Epidermal melanocyte (primary cell): ENCODE results near the gene TMEM109.
"Not testable (repeated sequence)": the region's sequence is repeated elsewhere in the genome, so short reads cannot be mapped to it uniquely, and the experiment has no call there.

ENCODE experiments used
- DNase-seq: peaks from one replicate; pipeline ENCODE4 v3.0.0; 2011; ENCODE audit warnings: low spot score; ENCODE audit not compliant: insufficient read length

TMEM109 gene

DNA sequence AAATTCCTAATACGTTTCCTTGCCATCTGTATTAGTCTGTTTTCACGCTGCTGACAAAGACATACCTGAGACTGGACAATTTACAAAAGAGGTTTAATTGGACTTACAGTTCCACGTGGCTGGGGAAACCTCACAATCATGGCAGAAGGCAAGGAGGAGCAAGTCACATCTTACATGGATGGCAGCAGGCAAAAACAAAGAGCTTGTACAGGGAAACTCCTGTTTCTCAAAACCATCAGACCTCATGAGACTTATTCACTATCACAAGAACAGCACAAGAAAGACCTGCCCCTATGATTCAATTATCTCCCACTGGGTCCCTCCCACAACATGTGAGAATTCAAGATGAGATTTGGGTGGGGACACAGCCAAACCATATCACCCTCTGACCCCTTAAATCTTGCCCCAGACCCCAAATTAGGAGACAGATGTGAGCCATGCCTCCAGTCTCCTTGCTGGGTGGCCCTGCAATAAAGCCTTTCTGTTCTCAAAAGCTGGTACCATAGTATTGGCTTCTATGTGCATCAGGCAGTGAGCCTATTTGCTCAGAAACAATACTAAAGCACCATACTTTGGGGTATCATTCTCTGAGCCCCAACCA, 4.2 kb upstream of the TMEM109 start:
- DNase-seq: not testable (repeated sequence)

DNA sequence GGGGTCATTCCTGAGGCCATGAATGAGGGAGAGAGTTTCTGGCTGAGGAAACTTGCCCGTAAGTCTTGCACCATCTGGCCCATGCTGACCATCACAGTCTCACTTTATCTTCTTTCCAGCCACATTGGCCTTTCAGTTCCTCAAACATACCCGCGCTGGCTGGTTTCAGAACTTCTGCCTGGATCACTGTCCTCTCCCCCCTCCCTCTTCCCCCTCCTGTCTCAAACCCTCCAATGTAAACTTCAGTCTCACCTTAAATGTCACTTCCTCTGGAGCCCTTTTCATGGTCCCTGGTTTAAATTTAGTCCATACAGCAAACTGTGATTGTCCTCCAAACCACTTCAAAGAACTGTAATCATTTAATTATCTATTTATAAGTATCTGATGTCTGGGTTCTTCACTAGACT, 3.7 kb upstream of the TMEM109 start:
- no peak for DNase-seq

DNA sequence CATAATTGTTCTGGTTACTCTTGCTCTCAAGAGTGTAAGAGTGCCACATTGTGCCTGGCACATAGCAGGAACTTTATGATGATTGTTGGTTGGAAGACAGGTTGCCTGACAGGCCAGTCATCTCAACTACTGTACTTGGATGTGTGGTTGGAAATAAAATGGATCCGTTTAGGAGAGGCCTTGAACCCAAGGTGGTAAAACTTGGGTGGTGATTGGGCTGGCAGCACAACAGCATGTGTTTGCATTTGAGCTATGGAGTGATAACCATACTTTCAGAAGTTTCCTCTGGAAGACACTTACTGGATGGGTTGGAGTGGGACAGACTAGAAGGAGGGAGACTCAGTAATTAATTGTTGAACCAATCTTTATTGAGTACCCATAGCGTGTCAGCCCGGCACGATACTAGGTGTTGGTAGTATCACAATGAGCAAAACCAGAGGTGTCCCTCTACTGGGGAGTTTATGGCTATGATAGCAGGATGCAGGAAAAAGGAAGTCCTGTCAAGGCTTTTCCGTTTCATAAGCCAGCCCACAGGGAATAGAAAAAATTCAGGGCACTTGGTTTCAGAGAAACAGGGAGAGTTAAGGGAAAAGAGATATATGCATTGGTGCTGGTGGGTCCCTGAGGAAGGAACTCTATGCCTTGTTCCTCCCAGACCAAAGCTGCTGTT, 3.1 kb upstream of the TMEM109 start:
- DNase-seq: no peak

DNA sequence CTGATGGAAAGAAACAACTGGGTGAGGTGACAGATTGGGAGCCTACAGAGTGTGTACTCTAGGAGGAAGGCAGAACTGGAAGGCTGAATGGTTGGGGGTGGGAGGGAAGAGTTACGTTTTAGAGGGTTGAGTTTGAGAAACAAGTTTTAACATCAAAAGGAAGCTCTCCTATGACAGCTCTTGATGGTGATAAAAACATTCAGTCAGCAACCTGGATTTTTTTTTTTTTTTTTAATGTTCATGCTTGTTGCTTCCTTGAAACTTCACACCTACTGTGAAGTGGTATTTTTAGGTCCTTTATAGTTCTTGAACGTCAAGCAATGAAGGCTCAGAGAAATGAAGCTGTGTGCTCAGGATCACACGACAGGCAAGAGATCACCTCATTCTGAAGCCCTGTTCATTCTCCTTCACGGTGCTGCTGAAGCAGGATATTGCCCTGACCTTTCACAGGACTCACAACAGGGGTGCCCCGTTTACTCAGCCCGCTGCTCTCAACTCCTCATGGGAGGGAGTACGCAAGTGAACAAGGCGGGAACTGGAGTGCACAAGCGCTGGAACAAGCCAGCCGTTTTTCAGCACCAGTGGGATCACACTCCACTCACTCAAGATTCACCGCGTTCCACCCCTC, 1.6 kb upstream of the TMEM109 start:
- DNase-seq: no peak

DNA sequence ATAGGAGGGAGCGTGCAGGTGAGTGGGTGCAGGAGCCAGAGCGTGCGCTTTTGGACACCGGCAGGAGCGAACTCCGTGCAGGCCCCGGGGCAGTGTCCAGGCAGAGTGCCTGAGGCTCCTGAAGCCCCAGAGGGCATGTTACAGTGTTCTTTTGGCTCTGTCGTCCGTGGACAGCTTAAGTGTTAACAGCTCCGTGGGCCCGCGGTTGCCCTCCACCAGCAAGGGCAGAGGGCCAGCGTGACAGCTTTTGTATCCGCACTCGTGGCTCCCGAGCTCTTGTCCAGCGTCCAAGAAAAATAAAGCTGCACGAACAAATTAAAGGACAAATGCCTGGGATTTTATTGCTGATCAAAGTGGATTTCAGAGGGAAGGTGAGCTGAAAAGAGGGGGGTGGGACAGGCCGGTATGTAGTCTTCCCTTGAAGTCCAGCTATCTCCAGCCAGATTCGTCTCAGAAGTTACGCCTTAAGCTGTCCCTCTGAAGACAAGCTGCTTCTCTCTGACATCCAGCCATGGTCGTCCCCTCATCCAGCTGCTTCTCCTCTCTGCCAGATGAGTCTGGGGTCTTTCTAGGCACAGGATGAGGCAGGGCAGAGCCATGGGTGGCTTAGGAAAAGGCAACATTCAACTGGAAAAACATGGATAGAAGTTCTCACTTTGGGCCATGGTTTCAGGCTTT, 968 bp upstream of the TMEM109 start:
- no peak for DNase-seq

DNA sequence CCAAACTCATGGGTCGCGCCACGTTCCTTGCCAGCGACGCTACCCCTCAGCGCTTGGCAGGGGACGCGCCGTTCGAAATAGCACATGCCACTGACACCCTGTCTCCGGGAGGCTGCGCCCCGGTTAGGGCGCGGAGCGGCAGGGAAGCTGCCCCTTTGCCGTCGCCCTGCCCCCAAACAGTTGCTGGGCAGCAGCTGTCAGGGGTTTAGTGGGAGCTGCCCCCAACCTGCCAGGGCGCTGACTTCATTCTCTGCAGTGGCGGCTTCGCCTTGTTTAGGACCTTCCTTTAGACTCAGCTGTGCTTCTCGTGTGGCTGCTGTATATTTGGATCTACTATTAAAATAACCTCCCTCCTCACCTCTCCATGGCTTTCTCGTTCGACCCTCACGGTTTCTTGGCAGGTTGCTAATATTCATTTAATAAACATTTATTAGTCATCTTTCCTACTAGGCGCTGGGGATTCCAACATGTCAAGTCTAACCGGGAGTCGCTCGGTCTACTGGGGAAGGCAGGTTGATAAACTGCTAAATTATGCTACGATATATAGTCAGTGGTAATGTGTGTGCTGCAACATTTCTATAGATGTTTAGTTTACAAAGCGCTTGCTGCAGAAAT, 782 bp downstream of the TMEM109 start:
- no peak for DNase-seq

DNA sequence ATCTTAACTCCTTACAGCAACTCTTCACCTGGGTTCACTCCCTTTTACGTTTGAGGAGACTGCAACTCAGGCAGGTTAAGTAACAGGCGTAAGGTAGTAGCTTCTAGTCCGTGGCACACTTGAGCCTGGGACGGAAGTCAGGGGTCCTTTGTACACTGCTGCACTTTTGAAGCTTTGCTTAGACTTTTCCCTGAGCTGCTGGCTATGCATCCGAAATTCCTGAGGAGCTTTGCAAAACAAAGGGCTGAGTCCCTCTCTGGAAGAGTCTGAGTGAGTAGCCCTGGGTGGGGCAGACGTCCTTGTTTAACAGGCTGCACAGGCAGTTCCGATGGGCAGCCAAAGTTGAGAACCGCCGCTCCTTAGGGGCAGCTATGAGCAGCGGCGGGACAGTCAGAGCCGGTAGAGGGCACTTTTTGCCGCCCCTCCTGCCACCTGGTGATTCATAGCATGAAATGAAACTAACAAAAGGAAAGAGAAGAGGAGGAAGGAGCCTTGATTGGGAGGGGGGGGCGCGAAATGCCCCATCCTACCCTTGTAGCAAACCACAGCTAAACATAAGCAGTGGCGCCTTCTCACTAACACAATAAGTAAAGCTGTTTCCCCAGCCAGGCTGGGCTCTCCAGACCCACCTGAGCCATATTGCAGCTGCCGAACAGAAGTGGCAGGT, 1.4 kb downstream of the TMEM109 start:
- DNase-seq: peak; percentile 28

DNA sequence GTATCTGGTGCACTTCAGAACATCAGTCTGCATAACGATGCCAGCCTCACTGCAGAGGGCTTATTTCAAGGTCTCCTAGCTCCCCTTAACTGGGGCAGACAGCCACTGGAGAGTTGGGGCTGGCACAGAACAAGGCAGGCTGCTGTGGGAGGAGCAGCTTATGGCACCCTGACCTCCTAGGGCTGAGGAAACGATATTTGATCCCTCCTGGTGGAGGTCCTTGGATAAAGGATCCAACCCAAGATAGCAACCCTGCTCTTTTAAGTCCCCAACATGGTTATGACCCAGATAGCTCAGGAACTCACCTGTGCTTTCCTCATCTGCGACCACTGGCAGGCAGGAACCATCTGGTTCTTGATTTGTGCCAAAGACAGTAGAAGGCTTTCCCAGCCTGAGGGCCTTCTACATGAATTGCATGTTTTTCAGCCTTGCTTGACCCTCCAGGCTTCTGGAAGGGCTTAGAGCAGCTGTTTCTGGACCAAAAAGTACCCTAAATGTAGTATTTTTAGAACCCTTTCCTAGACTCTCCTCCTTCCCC, 2.8 kb downstream of the TMEM109 start:
- DNase-seq: no peak

DNA sequence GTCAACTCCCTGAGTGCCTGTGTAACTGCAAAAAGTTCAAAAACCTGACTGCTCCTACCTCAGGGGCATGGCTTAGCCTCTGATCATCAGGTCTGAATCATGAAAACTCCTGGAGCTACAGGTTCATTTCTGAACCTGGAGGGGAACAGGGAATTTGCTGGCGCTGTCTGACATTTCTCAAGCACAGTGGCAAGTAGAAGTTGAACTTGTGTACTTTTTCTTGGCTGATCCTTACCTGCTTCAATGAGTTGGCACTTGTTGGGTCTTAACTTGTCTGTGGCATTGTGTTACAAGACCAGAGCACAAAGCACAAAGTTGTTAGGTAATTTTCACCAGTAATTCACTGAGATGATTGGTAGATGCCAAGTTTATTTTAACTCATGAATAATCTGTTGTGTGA, 3.3 kb downstream of the TMEM109 start:
- no peak for DNase-seq

DNA sequence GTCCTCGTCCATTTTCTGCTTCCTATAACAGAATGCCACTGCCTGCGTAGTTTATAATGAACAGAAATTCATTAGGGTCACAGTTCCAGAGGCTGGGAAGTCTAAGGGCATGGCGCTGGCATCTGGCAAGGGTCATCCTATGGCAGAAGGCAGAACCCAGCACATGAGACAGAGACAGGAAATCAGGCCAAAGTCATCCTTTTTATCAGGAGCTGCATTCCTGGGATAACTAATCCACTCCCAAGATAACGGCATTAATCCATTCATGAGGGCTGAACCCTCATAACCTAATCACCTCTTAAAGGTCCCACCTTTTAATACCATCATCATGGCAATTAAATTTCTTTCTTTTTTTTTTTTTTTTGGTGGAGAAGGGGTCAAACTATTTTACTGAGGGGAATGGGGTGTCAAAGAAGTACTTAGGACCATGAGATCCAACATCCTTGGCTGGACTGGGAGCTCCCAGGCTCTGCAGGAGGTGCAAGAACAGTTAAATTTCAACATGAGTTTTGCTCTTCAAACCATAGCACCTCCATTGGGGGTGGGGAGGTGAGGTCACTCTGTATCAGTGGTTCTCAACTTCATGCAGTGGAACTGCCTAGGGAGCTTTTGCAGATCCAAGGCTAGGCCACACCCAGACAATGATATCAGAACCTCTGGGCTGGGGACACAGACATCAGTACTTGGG, 4.4 kb downstream of the TMEM109 start:
- DNase-seq: no peak

DNA sequence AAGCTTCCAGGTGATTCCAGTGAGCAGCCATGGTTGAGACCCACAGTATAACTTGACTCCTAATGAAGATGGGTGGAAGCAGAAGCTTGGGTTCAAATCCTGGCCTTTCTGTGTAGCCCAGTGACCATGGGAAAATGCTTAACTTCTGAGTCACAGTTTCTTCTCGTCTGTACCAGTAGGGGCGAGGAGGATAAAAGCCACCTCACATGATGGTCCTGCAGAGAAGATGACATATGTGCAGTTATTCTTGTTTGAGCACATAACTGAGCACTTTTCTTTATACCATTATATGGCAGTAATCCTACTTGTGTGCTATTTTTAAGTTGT, 4.9 kb downstream of the TMEM109 start:
- DNase-seq: no peak

DNA sequence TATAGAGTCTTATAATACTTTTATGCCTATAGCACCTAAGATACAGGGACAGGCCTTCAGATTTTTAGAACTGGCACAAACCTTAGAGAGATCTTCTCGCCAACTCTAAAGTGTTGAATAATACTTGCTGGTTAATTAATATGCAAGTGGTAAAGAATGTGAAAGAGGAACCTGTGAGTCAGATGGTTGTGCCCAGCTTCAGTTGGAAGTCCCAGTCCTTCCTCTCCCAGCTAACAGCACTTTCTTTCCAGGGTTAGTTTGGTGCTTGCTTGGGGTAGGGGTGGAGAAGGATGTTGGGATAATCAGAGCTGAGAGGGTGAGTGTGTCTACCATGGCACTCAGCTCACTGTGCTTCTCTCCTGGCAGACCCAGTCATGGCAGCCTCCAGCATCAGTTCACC, 5.4 kb downstream of the TMEM109 start:
- no peak for DNase-seq

DNA sequence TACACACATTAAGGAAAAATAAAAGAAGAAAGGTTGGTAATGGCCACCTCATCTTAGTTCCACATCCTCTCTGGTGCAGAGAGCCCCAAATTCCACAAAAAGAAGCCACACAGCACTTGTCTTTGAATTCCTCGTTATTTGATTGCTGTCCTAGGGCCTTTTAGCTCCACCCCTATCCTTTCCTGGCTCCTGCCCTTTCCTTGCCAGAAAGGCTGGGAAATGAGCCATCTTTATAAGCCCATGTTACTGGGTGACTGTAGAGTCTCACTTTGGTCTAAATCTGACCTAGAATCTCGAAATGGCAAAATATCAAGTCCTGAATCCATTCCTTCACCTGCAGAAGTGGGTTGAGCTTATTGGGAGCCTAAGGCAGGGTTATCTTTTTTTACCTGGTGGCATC, 6.0 kb downstream of the TMEM109 start:
- no peak for DNase-seq

DNA sequence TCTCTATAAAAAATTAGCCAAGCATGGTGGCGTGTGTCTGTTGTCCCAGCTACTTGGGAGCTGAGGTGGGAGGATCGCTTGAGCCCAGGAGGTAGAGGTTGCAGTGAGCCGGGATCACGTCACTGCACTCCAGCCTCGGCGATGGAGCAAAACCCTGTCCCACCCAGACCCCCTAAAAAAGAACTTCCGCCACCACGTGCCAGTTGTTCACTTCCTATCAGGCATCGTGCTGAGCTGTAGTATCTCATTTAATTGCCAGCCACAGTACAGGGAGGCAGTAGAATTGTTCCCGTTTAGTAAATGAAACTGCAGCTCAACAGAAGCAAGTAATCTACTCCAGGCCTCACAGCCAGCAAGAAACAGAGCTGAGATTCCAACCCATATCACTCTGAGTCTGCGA, 7.3 kb downstream of the TMEM109 start:
- DNase-seq: no peak

DNA sequence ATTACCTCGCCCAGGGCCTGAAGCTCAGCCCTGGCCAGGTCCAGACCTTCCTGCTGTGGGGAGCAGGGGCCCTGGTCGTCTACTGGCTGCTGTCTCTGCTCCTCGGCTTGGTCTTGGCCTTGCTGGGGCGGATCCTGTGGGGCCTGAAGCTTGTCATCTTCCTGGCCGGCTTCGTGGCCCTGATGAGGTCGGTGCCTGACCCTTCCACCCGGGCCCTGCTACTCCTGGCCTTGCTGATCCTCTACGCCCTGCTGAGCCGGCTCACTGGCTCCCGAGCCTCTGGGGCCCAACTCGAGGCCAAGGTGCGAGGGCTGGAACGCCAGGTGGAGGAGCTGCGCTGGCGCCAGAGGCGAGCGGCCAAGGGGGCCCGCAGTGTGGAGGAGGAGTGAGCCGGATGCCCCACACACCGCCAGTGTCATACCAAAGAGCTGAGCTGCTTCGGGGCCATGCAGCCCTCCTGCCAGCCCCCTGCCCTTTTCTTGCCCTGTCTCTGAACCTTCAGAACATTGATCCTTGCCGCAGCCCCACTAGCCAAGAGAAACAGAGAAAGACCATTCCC, 7.9 kb downstream of the TMEM109 start:
- no peak for DNase-seq

DNA sequence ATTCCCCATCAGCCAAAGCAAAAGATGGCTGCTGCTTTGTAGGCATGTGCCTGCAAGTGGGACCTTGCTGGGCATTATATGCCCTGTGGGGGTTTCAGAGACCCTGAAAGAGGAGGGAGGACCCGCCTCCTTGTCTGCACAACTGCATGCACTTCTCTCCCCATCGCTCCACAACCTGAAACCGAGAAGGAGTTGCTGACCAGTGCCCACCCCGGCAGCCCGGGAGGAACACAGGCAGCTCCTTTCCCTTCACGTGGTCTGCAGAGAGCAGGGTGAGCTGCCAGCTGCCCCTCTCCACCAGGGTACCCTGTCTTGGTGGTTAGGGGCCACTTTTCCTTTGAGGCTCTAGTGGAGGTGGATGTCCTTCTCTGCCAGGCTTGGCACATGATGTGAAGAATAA, 8.9 kb downstream of the TMEM109 start:
- no peak for DNase-seq

DNA sequence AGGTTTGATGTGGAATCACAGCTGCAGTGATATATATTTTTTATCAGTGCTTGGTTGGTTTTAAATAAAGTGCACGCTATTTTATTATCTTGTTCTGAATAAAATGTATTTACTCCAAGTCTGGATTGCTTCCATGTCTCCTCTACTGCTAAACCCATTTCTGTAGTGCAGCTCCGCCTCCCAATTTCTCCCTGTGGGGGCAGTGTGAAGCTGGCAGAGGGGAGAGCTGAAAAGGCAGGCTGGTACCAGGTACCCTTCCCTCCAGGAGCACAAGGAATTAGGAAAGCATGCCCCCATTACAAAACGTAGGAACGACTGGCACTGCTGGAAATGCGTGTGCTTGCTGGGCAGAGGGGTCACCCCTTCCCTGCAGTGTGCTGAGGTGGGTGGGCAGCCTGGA, 9.4 kb downstream of the TMEM109 start:
- no peak for DNase-seq

DNA sequence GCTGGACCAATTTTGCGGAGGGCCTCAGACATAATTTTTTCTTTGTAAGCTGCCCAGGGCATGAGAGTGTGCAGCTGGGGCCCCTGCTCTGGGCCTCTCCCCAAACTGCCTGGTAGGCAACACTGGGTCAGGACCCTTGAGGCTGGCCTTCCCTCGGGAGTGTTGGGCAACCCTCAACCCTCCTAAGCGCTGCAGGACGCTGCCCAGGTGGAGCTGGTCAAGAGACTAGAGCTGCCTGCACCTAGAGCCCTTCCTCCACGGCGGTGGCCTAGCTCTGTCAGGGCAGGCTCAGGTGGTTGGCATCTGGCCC, 9.8 kb downstream of the TMEM109 start:
- DNase-seq: no peak

DNA sequence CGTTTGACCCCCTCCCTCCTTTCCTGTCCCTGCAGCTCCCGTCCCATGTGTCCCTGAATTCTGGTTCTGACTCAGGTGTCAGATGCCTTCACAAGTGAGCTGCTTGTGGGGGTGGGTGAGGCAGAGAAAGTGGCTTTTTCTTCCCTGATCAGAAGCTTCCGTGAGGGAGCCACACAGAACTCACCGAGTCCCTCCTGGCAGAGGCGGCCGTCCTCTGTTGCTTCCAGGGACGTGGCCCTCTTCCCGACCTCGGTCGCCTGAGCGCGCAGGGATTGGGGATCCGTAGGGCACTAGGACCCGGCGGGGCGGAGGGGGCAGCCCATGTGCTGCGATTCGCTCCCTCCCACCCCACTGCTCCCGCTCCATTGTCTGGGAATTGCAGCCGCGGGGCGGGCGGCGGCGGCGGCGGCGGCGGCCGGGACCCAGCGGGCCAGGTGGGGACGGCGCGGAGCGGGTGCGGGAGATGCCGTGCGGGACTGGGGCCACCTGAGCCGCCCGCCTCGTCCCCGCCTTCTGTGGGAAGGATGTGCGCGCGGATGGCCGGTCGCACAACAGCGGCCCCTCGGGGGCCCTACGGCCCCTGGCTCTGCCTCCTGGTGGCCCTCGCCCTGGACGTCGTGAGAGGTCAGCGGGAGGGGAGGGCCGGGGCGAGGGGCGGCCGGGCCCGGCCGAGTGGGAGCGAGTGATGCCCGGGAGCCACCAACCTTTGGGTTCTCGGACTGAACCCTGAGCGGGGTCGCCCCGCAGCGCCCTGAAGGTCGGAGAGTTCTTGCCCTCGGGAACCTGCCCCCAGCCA, 10.3 kb downstream of the TMEM109 start, which contains the start of gene TMEM132A:
TSS of gene TMEM132A (plus strand) at position 351 of the 796 bp plus-strand sequence. CDS start at position 525, 174 bp downstream.
- DNase-seq: peak; percentile 95
